K562 (cell line): ENCODE results near the gene MAST1. TPM values are rescaled to one million over a fixed set of nuclear protein-coding genes. Genes with fewer than 3 reads are reported as not detected.
A peak's percentile ranks its signal among the peaks of the same experiment; 100 is the strongest.

Experiments used
- ATF4 ChIP-seq: fragments of 450-650 bp; formaldehyde crosslinking; IDR thresholded peaks from 2 replicates; pipeline ENCODE4 v1.4.0; 2022; ENCODE audit warnings: mild to moderate bottlenecking, moderate library complexity
- CTCFL ChIP-seq: IDR thresholded peaks from 2 replicates; pipeline ENCODE4 v1.6.1; 2011; ENCODE audit warnings: borderline replicate concordance, low read depth, mild to moderate bottlenecking, moderate library complexity, low read length; ENCODE audit not compliant: insufficient read depth, poor library complexity, severe bottlenecking
- E2F5 ChIP-seq: sonication (generic); formaldehyde crosslinking; IDR thresholded peaks from 2 replicates; pipeline ENCODE4 v1.8.0; 2022; ENCODE audit warnings: mild to moderate bottlenecking, missing genetic modification reagents
- E4F1 ChIP-seq: fragments of 250-450 bp; sonication (Bioruptor Pico); IDR thresholded peaks from 2 replicates; pipeline ENCODE4 v1.5.0; 2021; ENCODE audit warnings: mild to moderate bottlenecking, borderline replicate concordance
- PHTF2 ChIP-seq: fragments of 250-450 bp; sonication (Bioruptor Pico); IDR thresholded peaks from 2 replicates; pipeline ENCODE4 v1.5.0; 2021; ENCODE audit warnings: mild to moderate bottlenecking
- PTRF ChIP-seq: fragments of 450-650 bp; IDR thresholded peaks from 2 replicates; pipeline ENCODE4 v1.6.1; 2016; ENCODE audit warnings: mild to moderate bottlenecking, missing genetic modification characterization, missing compliant biosample characterization
- SMARCB1 ChIP-seq: IDR thresholded peaks from 2 replicates; pipeline ENCODE4 v1.6.1; 2011; ENCODE audit warnings: improper control_type of control experiment, low read depth; ENCODE audit not compliant: insufficient read length
- ZBTB34 ChIP-seq: fragments of 250-450 bp; sonication (Bioruptor Pico); IDR thresholded peaks from 2 replicates; pipeline ENCODE4 v1.8.0; 2021; ENCODE audit warnings: mild to moderate bottlenecking, moderate library complexity
- ZNF561 ChIP-seq: fragments of 450-650 bp; formaldehyde crosslinking; conservative IDR thresholded peaks from 2 replicates; pipeline ENCODE4 v1.4.0; 2020; ENCODE audit warnings: mild to moderate bottlenecking, moderate library complexity
- ZNF592 ChIP-seq: fragments of 450-650 bp; IDR thresholded peaks from 2 replicates; pipeline ENCODE4 v1.6.1; 2017; ENCODE audit warnings: antibody characterized with exemption, mild to moderate bottlenecking
- ZNF75A ChIP-seq: fragments of 450-650 bp; formaldehyde crosslinking; IDR thresholded peaks from 2 replicates; pipeline ENCODE4 v1.4.0; 2020; ENCODE audit warnings: mild to moderate bottlenecking
- polyA plus RNA-seq, 8 experiments: library from polyadenylated mRNA; depleted of rRNA in 4 of 8; stranded (reverse) in 5 of 8; unstranded in 3 of 8; fragments of >200 nt; fragmentation: Nextera tagmentation in 2 of 8; fragmentation: Illumina TruSeq in 1 of 8; extraction: Ambion mirVana in 2 of 8; extraction: Trizol in 1 of 8; gene quantifications; 2 replicates each; pipeline versions ENCODE4 v1.2.1 to v1.2.3, GENCODE V29; 2011 to 2014; ENCODE audit warnings: inconsistent platforms in 1 of 8, missing spikeins in 1 of 8
- total RNA-seq, 7 experiments: library from RNA; depleted of rRNA in 6 of 7; stranded (reverse); fragments of >200 nt in 6 of 7; fragmentation: Illumina TruSeq in 2 of 7; extraction: Trizol in 2 of 7; gene quantifications; 2 replicates each; pipeline versions ENCODE4 v1.2.1 to v1.2.3, GENCODE V29; 2011 to 2021; ENCODE audit warnings: low replicate concordance in 1 of 7

MAST1 gene
- total and polyA plus RNA-seq, 9 of the 15 experiments (the other 6 are each of a cell fraction or from before 2014, with no cell fraction given): 0.48 to 10.3 (median 3.9) TPM

- TF ChIP-seq ZNF592 (peak; percentile 66; the same call in 1 of the 2 replicates), ZNF561 (no peak), ZBTB34 (no peak), ATF4 (CRISPR knock-in tag) (no peak), PHTF2 (CRISPR knock-in tag) (no peak), E4F1 (no peak), ZNF75A (CRISPR knock-in tag) (no peak), CTCFL (no peak), PTRF (no peak), E2F5 (CRISPR knock-in tag) (peak; percentile 28), SMARCB1 (no peak)
These were observed 46.1 kb upstream of the MAST1 start (continued) for GRCh38 chr19:12792051-12792852.
